Liver (tissue), 9 donors: ENCODE data around the gene LMCD1. TPM values are rescaled to one million over a fixed set of nuclear protein-coding genes. Genes with fewer than 3 reads are reported as not detected.

Source experiments
- DNase-seq: peaks from one replicate; pipeline ENCODE4 v3.0.0-alpha.2; 2017; ENCODE audit warnings: low spot score
- H3K27ac ChIP-seq, 2 donors: one replicate each; pipeline ENCODE4 v1.7.0; 2013; ENCODE audit warnings: inconsistent platforms in 2 of 2, low read length in 2 of 2, control low read depth in 1 of 2, low read depth in 1 of 2, mild to moderate bottlenecking in 1 of 2
- H3K27me3 ChIP-seq, 4 donors: one replicate each; pipeline versions ENCODE4 v1.6.1 to v1.7.0; 2013; ENCODE audit warnings: low read length in 3 of 4, inconsistent platforms in 1 of 4, mild to moderate bottlenecking in 1 of 4, moderate library complexity in 1 of 4; ENCODE audit not compliant: control insufficient read depth in 4 of 4, insufficient read depth in 4 of 4
- H3K36me3 ChIP-seq, 4 donors: one replicate each; pipeline versions ENCODE4 v1.6.1 to v1.7.0; 2013; ENCODE audit warnings: low read length in 3 of 4, mild to moderate bottlenecking in 3 of 4, low read depth in 1 of 4, moderate library complexity in 1 of 4; ENCODE audit not compliant: control insufficient read depth in 4 of 4, insufficient read depth in 3 of 4
- H3K4me1 ChIP-seq, 4 donors: one replicate each; pipeline versions ENCODE4 v1.6.1 to v1.7.0; 2013; ENCODE audit warnings: low read length in 3 of 4, mild to moderate bottlenecking in 3 of 4, moderate library complexity in 1 of 4; ENCODE audit not compliant: control insufficient read depth in 4 of 4, insufficient read depth in 4 of 4
- H3K4me3 ChIP-seq, 3 donors: one replicate each; pipeline versions ENCODE4 v1.6.1 to v1.7.0; 2013; ENCODE audit warnings: low read length in 3 of 3, control low read depth in 1 of 3, low read depth in 1 of 3, mild to moderate bottlenecking in 1 of 3
- H3K9ac ChIP-seq, 2 donors: one replicate each; pipeline ENCODE4 v1.7.0; 2013; ENCODE audit warnings: low read length in 2 of 2, mild to moderate bottlenecking in 2 of 2, moderate library complexity in 2 of 2, control low read depth in 1 of 2, low read depth in 1 of 2
- H3K9me3 ChIP-seq, 4 donors: one replicate each; pipeline versions ENCODE4 v1.6.1 to v1.7.0; 2013; ENCODE audit warnings: low read length in 3 of 4; ENCODE audit not compliant: control insufficient read depth in 4 of 4
- EGR1 ChIP-seq, 2 donors: IDR thresholded peaks; 2 replicates each; pipeline ENCODE4 v1.6.1; 2016 to 2018; ENCODE audit warnings: antibody characterized with exemption in 2 of 2, low read depth in 2 of 2
- FOXA1 ChIP-seq: IDR thresholded peaks from 2 replicates; pipeline ENCODE4 v1.6.1; 2016; ENCODE audit warnings: antibody characterized with exemption
- FOXA2 ChIP-seq: IDR thresholded peaks from 2 replicates; pipeline ENCODE4 v1.6.1; 2016; ENCODE audit warnings: antibody characterized with exemption
- GABPA ChIP-seq, 2 donors: IDR thresholded peaks in 1 of 2; conservative IDR thresholded peaks in 1 of 2; 2 replicates each; pipeline ENCODE4 v1.6.1; 2016; ENCODE audit warnings: antibody characterized with exemption in 2 of 2, mild to moderate bottlenecking in 1 of 2, moderate library complexity in 1 of 2
- HNF4A ChIP-seq, 2 donors: conservative IDR thresholded peaks; 2 replicates each; pipeline ENCODE4 v1.6.1; 2016; ENCODE audit warnings: antibody characterized with exemption in 2 of 2, mild to moderate bottlenecking in 2 of 2
- HNF4G ChIP-seq: IDR thresholded peaks from 2 replicates; pipeline ENCODE4 v1.6.1; 2016; ENCODE audit warnings: antibody characterized with exemption
- JUND ChIP-seq, 2 donors: IDR thresholded peaks; 2 replicates each; pipeline ENCODE4 v1.6.1; 2016; ENCODE audit warnings: antibody characterized with exemption in 2 of 2
- NR2F2 ChIP-seq: IDR thresholded peaks from 2 replicates; pipeline ENCODE4 v1.6.1; 2016; ENCODE audit warnings: antibody characterized with exemption
- RAD21 ChIP-seq, 2 donors: IDR thresholded peaks; 2 replicates each; pipeline ENCODE4 v1.6.1; 2016; ENCODE audit warnings: antibody characterized with exemption in 2 of 2, mild to moderate bottlenecking in 2 of 2
- RXRA ChIP-seq, 2 donors: IDR thresholded peaks; 2 replicates each; pipeline ENCODE4 v1.6.1; 2017 to 2018; ENCODE audit warnings: antibody characterized with exemption in 2 of 2, mild to moderate bottlenecking in 1 of 2
- SP1 ChIP-seq: IDR thresholded peaks from 2 replicates; pipeline ENCODE4 v1.6.1; 2018; ENCODE audit warnings: antibody characterized with exemption, mild to moderate bottlenecking
- TAF1 ChIP-seq: conservative IDR thresholded peaks from 2 replicates; pipeline ENCODE4 v1.6.1; 2016; ENCODE audit warnings: antibody characterized with exemption, mild to moderate bottlenecking
- YY1 ChIP-seq: IDR thresholded peaks from 2 replicates; pipeline ENCODE4 v1.6.1; 2016; ENCODE audit warnings: antibody characterized with exemption, mild to moderate bottlenecking
- WGBS: extraction: QIAGEN DNeasy Blood & Tissue Kit; methylation state at CpG from one replicate; pipeline ENCODE4 v1.1.7; 2013; 5-methylcytosine and 5-hydroxymethylcytosine counted together
- polyA plus RNA-seq, 2 donors: library from polyadenylated mRNA; stranded (reverse) in 1 of 2; unstranded in 1 of 2; fragments of 200-250 nt in 1 of 2; fragments of >200 nt in 1 of 2; fragmentation: Nextera tagmentation in 1 of 2; extraction: Ambion mirVana in 1 of 2; gene quantifications; one replicate each; pipeline versions ENCODE4 v1.2.1 to v1.2.3, GENCODE V29; 2013 to 2015
- total RNA-seq, 2 donors: library from RNA; depleted of rRNA; stranded (reverse); fragments of >200 nt; gene quantifications; one replicate each; pipeline ENCODE4 v1.2.3, GENCODE V29; 2014
- TF ChIP-seq, protein P1 (sequence below): IDR thresholded peaks from 2 replicates; pipeline ENCODE4 v1.6.1; 2016; ENCODE audit warnings: antibody characterized with exemption
- TF ChIP-seq, protein P2 (sequence below): IDR thresholded peaks from 2 replicates; pipeline ENCODE4 v1.6.1; 2016; ENCODE audit warnings: antibody characterized with exemption
- TF ChIP-seq, protein P3 (sequence below): fragments of 150-350 bp; IDR thresholded peaks from 2 replicates; pipeline ENCODE4 v1.5.1; 2017; ENCODE audit warnings: improper control_type of control experiment, low read depth, low read length; ENCODE audit not compliant: missing input control
- TF ChIP-seq, protein P4 (sequence below): IDR thresholded peaks from 2 replicates; pipeline ENCODE4 v1.6.1; 2016; ENCODE audit warnings: antibody characterized with exemption
- TF ChIP-seq, protein P5 (sequence below): IDR thresholded peaks from 2 replicates; pipeline ENCODE4 v1.6.1; 2016; ENCODE audit warnings: antibody characterized with exemption, mild to moderate bottlenecking
- donor health status: healthy.
- donor health status: healthy.
- donor health status: healthy.
- donor health status: healthy.
- donor health status: healthy.

Gene LMCD1
- total and polyA plus RNA-seq, 4 donors = 3.1 to 8.3 (median 6.0) TPM

DNA sequence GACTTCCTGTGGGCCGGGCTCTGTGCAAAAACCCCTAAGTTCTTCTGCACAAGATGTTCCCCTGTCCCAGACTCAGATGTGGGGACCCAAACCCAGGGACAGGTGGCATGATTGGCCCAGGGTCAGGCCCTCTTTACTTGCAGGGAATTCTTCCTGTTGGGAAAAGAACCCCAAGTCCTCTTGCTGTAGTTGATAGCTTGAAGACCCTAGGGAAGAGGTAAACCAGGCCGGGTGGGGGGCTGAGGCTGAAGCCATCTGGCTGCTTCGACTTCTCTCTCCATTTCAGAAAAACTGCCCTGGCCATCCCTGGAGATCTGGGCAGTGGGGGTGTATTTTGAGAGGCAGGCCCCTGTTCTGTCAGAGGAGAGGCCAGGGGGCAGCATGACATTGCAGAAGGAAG is 119.5 kb downstream of the LMCD1 start:
- H3K27me3 ChIP-seq = no peaks in the 10 kb centered on the region
- no peaks in the 10 kb centered on the region for H3K36me3 ChIP-seq
- no peaks in the 10 kb centered on the region for H3K4me1 ChIP-seq
- TF ChIP-seq JUND (IDR thresholded peaks at IDR 0.05) = no peak
- no peak for TF ChIP-seq YY1
- TF ChIP-seq, protein P1, sequence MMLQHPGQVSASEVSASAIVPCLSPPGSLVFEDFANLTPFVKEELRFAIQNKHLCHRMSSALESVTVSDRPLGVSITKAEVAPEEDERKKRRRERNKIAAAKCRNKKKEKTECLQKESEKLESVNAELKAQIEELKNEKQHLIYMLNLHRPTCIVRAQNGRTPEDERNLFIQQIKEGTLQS = no peak
- TF ChIP-seq HNF4G = no peak
- no peak for TF ChIP-seq RAD21 (IDR thresholded peaks at IDR 0.05)
- TF ChIP-seq, protein P2, sequence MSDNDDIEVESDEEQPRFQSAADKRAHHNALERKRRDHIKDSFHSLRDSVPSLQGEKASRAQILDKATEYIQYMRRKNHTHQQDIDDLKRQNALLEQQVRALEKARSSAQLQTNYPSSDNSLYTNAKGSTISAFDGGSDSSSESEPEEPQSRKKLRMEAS = no peak
- no peak for TF ChIP-seq FOXA2
- no peak for TF ChIP-seq RXRA (IDR thresholded peaks at IDR 0.05)
- TF ChIP-seq EGR1 (IDR thresholded peaks at IDR 0.05; ENCODE audit: low read depth in 2 of 2) = no peak
- TF ChIP-seq SP1 = no peak
- TF ChIP-seq FOXA1 = no peak
- no peak for TF ChIP-seq HNF4A (conservative IDR thresholded peaks at IDR 0.05)
- no peak for TF ChIP-seq GABPA (IDR thresholded peaks at IDR 0.05 in 1 of 2, conservative IDR thresholded peaks at IDR 0.05 in 1 of 2)
- TF ChIP-seq, protein P3, sequence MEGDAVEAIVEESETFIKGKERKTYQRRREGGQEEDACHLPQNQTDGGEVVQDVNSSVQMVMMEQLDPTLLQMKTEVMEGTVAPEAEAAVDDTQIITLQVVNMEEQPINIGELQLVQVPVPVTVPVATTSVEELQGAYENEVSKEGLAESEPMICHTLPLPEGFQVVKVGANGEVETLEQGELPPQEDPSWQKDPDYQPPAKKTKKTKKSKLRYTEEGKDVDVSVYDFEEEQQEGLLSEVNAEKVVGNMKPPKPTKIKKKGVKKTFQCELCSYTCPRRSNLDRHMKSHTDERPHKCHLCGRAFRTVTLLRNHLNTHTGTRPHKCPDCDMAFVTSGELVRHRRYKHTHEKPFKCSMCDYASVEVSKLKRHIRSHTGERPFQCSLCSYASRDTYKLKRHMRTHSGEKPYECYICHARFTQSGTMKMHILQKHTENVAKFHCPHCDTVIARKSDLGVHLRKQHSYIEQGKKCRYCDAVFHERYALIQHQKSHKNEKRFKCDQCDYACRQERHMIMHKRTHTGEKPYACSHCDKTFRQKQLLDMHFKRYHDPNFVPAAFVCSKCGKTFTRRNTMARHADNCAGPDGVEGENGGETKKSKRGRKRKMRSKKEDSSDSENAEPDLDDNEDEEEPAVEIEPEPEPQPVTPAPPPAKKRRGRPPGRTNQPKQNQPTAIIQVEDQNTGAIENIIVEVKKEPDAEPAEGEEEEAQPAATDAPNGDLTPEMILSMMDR = no peak
- TF ChIP-seq, protein P4, sequence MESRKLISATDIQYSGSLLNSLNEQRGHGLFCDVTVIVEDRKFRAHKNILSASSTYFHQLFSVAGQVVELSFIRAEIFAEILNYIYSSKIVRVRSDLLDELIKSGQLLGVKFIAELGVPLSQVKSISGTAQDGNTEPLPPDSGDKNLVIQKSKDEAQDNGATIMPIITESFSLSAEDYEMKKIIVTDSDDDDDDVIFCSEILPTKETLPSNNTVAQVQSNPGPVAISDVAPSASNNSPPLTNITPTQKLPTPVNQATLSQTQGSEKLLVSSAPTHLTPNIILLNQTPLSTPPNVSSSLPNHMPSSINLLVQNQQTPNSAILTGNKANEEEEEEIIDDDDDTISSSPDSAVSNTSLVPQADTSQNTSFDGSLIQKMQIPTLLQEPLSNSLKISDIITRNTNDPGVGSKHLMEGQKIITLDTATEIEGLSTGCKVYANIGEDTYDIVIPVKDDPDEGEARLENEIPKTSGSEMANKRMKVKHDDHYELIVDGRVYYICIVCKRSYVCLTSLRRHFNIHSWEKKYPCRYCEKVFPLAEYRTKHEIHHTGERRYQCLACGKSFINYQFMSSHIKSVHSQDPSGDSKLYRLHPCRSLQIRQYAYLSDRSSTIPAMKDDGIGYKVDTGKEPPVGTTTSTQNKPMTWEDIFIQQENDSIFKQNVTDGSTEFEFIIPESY = no peak
- no peak for TF ChIP-seq NR2F2
- H3K9ac ChIP-seq = no peak overlapping the region
- no peak overlapping the region for H3K4me3 ChIP-seq
- no peaks in the 10 kb centered on the region for H3K9me3 ChIP-seq
- WGBS = 93% methylated on average over 3 of the region's 3 CpGs
- no peak for DNase-seq
- H3K27ac ChIP-seq = no peak overlapping the region

DNA sequence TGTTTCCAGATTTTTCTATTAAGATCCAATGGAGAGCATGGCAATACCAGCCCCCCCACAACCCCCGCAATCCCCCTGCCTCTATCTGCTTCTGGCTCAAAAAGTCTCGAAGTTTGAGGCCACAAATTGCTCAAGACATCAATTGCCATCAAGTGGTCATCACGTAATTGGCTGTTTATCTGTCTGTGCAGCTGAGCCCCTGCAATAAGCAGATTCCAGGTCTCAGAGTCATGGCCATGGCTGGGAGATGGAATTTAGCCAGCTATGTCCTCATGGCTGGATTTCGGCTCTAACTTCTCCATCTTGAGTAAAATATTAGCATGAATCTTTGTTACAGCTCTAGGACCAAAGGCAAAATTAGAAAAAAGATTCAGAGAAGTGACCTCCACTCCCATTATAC is 120.2 kb downstream of the LMCD1 start:
- DNase-seq = no peak
- 84% methylated on average over 4 of the region's 4 CpGs for WGBS
- H3K4me1 ChIP-seq = no peaks in the 10 kb centered on the region
- no peaks in the 10 kb centered on the region for H3K9me3 ChIP-seq
- no peaks in the 10 kb centered on the region for H3K27me3 ChIP-seq
- H3K36me3 ChIP-seq = no peaks in the 10 kb centered on the region
- no peak overlapping the region for H3K9ac ChIP-seq
- TF ChIP-seq NR2F2 = no peak
- TF ChIP-seq, protein P1 = no peak
- no peak for TF ChIP-seq FOXA2
- TF ChIP-seq TAF1 = no peak
- no peak for TF ChIP-seq FOXA1
- TF ChIP-seq JUND (IDR thresholded peaks at IDR 0.05) = no peak
- TF ChIP-seq, protein P4 = no peak
- no peak for TF ChIP-seq YY1
- TF ChIP-seq, protein P3 = no peak
- TF ChIP-seq, protein P2 = no peak
- TF ChIP-seq GABPA (IDR thresholded peaks at IDR 0.05 in 1 of 2, conservative IDR thresholded peaks at IDR 0.05 in 1 of 2) = no peak
- TF ChIP-seq, protein P5, sequence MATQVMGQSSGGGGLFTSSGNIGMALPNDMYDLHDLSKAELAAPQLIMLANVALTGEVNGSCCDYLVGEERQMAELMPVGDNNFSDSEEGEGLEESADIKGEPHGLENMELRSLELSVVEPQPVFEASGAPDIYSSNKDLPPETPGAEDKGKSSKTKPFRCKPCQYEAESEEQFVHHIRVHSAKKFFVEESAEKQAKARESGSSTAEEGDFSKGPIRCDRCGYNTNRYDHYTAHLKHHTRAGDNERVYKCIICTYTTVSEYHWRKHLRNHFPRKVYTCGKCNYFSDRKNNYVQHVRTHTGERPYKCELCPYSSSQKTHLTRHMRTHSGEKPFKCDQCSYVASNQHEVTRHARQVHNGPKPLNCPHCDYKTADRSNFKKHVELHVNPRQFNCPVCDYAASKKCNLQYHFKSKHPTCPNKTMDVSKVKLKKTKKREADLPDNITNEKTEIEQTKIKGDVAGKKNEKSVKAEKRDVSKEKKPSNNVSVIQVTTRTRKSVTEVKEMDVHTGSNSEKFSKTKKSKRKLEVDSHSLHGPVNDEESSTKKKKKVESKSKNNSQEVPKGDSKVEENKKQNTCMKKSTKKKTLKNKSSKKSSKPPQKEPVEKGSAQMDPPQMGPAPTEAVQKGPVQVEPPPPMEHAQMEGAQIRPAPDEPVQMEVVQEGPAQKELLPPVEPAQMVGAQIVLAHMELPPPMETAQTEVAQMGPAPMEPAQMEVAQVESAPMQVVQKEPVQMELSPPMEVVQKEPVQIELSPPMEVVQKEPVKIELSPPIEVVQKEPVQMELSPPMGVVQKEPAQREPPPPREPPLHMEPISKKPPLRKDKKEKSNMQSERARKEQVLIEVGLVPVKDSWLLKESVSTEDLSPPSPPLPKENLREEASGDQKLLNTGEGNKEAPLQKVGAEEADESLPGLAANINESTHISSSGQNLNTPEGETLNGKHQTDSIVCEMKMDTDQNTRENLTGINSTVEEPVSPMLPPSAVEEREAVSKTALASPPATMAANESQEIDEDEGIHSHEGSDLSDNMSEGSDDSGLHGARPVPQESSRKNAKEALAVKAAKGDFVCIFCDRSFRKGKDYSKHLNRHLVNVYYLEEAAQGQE = no peak
- no peak for TF ChIP-seq RXRA (IDR thresholded peaks at IDR 0.05)
- no peak for TF ChIP-seq HNF4A (conservative IDR thresholded peaks at IDR 0.05)
- TF ChIP-seq HNF4G = no peak
- no peak for TF ChIP-seq RAD21 (IDR thresholded peaks at IDR 0.05)
- no peak for TF ChIP-seq EGR1 (IDR thresholded peaks at IDR 0.05; ENCODE audit: low read depth in 2 of 2)
- no peak for TF ChIP-seq SP1
- H3K27ac ChIP-seq = no peak overlapping the region
- no peak overlapping the region for H3K4me3 ChIP-seq
